Gastroesophageal sphincter (tissue), 3 donors: ENCODE results near the gene PI4K2B.

Experiments used
- EP300 ChIP-seq: sonication (generic); formaldehyde crosslinking; IDR thresholded peaks from one replicate; pipeline ENCODE4 v1.6.1; 2017; ENCODE audit warnings: antibody characterized with exemption, mild to moderate bottlenecking
- POLR2A ChIP-seq, 2 donors: fragments of 450-650 bp; IDR thresholded peaks; one replicate each; pipeline ENCODE4 v1.6.1; 2017; ENCODE audit warnings: antibody characterized with exemption in 2 of 2, mild to moderate bottlenecking in 2 of 2, moderate library complexity in 1 of 2
- POLR2AphosphoS5 ChIP-seq: sonication (generic); formaldehyde crosslinking; IDR thresholded peaks from one replicate; pipeline ENCODE4 v1.6.1; 2017; ENCODE audit warnings: antibody characterized with exemption
- TF ChIP-seq, protein P1 (sequence below), 4 experiments: fragments of 200-600 bp in 2 of 4; fragments of 450-650 bp in 2 of 4; sonication (generic) in 1 of 4; IDR thresholded peaks; one replicate each; pipeline ENCODE4 v1.5.1; 2017 to 2019; ENCODE audit warnings: antibody characterized with exemption in 4 of 4, mild to moderate bottlenecking in 2 of 4, moderate library complexity in 2 of 4

DNA sequence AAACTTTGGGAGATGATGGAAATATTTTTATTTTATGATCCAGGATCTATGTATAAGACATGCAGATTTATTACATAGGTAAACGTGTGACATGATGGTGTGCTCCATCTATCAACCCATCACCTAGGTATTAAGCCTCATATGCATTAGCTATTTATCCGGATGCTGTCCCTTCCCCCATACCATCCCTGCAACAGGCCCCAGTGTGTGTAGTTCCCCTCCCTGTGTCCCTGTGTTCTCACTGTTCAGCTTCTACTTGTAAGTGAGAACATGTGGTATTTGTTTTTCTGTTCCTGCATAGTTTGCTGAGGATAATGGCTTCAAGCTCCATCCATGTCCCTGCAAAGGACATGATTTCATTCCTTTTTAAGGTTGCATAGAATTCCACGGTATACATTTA, 50.6 kb downstream of the PI4K2B start:
- TF ChIP-seq, protein P1, sequence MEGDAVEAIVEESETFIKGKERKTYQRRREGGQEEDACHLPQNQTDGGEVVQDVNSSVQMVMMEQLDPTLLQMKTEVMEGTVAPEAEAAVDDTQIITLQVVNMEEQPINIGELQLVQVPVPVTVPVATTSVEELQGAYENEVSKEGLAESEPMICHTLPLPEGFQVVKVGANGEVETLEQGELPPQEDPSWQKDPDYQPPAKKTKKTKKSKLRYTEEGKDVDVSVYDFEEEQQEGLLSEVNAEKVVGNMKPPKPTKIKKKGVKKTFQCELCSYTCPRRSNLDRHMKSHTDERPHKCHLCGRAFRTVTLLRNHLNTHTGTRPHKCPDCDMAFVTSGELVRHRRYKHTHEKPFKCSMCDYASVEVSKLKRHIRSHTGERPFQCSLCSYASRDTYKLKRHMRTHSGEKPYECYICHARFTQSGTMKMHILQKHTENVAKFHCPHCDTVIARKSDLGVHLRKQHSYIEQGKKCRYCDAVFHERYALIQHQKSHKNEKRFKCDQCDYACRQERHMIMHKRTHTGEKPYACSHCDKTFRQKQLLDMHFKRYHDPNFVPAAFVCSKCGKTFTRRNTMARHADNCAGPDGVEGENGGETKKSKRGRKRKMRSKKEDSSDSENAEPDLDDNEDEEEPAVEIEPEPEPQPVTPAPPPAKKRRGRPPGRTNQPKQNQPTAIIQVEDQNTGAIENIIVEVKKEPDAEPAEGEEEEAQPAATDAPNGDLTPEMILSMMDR (IDR thresholded peaks at IDR 0.05) = no peak
- no peak for TF ChIP-seq POLR2AphosphoS5
- no peak for TF ChIP-seq EP300
- no peak for TF ChIP-seq POLR2A (IDR thresholded peaks at IDR 0.05)
